CD4-positive, alpha-beta T cell treated with Interferon alpha-2 for 1 hour (primary cell): ENCODE data around the gene GRHL3.

Source experiments
- DNase-seq, 2 donors: peaks; one replicate each; pipeline ENCODE4 v3.0.0-alpha.2; 2020 to 2022

The GRHL3 gene

DNA sequence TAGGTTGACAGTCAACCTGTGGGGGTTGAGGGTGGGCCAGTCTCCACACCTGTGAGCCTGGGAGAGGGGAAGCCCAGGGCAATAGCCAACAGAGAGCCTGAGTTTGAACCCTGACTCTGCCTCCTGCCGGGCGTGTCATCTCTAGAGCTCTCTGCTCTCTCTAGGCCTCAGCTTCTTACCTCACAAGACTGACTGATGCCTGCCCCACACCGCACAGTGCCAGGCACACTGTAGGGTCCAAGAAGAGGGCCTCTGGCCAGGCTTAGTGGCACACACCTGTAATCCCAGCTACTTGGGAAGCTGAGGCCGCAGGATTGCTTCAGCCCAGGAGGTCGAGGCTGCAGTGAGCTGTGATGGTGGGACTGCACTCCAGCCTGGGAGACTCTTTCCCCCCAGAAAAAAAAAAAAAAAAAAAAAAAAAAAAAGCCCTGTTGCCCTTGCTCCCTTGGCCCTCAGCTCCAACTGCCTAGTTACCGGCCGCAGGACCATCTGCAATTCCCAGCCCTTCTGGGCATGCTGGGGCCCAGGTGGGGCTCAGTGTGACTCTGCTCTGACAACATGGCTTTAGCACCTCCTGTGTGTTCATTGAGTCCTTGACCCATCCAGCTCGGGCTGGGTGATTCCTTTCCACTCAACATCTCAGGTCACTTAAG, 25.1 kb downstream of the GRHL3 start:
- DNase-seq: no peak

GRCh38 chr1:24345334-24345733, 26.2 kb downstream of the GRHL3 start:
- DNase-seq: no peak

DNA sequence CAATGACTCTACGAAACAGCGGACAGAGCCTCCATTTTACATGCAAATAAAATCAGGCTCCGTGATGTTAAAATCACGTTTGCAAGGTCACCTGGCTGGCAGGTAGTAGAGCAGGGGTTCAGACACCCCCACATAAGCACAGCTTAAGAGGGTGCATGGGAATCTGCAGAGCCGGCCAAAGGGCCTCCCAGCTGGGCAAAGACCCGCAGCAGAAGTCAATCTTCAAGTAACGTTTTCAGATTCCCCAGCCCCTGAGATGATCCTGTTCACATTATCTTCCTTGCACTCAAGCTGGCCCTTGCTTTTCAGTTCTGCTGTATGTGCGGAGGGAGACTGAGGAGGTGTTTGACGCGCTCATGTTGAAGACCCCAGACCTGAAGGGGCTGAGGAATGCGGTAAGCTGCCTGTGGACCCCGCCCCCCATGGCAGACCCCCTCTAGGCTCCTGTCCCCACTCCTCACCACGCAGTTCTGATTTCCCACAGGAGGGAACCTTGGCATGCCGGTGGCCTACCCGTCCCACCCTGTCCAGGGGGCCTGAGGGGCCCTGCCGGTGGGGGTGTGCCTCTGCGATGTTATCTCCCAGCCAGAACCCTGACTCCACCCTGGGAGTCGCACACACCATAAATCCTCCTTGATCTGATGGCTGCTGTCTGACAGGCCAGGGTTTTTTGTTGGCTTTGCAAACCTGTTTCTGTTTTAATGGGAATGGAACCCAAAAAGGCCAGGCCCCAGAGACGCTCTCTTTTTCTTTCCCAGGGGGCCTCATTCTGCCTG, 28.2 kb downstream of the GRHL3 start:
- DNase-seq: no peak

DNA sequence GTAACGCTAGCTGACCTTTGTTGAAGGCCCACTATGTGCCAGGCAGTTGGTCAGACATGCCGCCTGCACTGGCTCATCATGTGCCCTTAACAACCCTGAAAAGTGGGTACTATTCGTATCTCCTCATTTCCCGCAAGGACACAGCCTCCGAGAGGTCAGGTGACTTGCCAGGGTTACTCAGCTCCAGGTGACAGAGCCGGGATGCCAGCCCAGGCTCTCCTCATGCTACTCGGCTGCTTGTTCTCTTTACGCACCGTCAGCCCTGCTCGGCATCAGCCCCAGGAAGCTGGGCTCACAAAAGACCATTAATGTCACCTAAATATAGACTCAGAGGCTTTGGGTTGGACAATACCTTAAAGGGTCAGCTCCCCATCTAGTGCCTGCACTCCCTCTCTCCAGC, 29.0 kb downstream of the GRHL3 start:
- no peak for DNase-seq

DNA sequence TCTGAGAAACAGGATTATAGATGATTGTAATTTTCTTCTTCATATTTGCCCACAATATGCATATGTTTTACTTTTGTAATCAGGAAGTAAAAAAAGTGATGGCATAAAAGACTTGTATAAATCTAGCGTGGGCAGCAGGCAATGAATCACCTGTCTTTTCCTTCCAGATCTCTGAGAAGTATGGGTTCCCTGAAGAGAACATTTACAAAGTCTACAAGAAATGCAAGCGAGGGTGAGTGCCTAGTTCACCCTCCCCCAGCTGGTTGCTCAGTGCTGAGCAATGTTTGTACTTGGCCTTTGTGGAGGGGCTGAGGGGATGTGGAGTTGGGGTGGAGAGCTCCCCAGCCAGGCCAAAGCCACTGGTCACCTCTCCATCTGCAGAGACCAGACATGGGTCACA, 30.7 kb downstream of the GRHL3 start:
- DNase-seq: no peak

DNA sequence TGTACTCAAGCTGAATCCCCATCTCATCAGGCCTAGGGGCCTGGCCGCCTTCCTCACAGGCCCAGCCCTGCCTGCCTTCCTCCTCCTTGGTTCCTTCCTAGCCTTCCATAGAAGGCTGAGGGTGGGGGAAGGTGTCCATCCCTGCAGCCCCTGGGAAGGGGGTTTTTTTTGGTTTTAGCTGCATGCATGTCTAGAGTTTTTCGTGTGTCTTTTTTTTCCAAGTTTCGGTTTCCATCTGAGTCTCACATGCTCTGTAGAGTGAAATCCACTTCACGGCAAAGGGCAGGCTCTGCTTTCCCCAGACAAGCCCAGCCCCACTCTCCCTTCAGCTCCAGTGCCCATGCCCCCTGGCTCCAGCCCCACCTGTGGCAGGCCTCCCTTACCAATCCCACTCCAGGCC, 32.1 kb downstream of the GRHL3 start:
- no peak for DNase-seq

DNA sequence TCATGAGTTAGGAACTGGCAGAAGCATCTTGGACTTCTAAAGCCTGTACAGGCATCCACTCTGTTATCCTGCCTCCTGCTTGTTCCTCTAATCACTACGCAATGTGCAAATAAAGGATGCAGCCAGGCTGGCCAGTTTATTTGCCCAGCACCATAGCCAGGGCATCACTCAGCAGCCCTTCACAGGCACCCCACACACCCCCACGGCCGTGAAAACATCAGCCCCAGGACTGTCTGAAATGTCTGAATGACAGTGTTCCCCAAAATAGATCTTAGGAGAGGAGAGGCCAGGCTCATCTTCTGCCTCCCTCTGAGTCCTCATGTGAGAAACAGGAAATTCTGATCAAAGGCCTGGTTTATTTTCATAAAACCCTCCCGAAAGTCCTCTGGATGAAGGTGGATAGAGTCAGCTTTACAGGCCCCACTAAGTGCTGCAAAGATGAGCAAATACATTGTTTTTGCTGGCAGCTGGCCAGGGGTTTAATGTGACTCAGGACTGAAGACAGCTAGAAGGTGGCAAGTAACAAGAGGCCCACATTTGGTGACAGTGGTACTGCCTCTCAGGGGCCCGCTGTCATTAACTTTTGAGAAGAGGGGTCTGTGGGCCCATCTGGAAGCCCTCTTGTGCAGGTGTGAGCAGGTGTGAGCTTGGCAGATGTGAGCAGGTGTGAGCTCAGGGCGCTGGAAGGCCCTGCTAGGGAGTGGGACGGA, 32.9 kb downstream of the GRHL3 start:
- no peak for DNase-seq

DNA sequence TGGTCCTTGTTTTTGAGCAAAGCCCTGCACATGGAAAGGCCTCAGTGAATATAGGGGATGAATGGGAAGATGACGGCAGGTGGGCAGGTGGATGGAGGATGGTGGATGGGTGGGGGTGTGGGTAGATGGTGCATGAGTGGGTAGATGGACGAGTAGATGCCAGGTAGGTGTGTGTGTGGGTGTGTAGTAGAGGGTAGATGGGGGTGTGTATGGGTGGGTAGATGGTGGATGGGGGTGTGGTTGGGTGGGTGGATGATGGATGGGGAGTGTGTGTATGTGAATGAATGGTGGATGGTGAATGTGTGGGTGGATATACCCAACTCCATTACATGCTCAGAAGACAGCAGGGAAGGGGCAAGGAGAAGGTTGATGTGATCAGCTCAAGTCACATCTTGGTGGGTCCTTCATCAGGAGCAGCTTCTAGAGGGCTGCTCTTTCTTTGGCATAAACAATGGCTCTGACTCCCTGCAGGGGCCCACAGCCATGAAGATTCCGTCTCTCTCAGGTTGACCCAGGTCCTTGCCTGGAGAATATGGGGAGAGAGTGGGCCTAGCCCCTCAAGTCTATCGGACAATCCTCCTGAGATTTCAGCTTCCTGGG, 34.2 kb downstream of the GRHL3 start:
- no peak for DNase-seq

DNA sequence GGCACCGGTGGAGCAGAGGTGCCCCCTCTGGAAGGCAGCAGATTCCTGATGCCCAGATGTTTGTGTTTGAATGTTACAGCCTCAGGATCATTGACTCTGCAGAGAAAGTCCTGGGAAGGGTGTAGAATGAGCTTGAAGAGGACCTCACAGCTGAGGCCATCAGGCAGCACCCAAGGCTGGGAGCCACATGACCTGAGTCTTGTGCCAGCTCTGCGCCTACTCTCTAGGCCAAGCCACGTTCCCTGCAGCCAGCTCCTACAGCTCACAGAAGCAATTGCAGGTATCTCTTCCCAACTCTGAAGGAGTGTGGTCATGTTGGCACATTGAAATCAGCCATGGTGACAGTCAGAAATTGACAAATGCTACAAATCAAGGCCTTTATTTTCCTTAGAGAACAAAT, 36.3 kb downstream of the GRHL3 start:
- no peak for DNase-seq

DNA sequence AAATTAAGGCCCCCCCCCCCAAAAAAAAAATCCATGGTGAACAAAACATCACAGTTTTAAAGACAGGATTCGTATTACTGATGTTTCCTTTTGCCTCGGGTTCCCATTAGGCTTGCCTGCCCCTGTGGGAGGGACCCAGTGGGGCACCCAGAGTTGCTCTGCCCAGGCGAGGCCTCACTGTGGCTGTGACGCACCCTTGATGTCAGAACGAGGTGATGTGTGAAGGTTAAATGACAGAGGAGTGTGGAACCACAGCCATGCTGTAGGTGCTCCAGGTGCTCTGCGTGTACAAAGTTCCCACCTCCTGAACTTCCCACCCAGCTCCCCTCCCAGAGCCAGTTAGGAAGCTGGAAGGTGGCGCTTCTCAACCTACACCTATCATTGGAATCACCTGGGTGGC, 37.9 kb downstream of the GRHL3 start:
- DNase-seq: no peak

DNA sequence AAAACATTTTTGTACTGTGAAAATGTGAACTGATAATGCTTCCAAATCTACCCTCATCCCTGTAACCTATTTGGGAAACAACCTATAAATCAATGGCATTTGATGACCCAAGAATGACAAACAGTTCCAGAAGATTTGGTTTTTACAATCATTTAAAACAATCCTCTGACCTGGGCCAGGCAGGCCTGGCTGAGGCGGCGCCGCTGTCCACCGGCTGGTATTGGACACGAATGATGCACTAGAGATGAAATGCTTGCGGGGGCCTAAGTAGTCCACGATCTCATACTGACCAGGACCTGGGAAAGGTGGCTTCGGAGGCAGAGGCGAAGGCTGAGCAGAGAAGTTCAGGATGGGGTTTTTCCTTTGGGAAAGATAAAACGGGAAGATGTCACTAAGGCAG, 41.5 kb downstream of the GRHL3 start:
- no peak for DNase-seq

DNA sequence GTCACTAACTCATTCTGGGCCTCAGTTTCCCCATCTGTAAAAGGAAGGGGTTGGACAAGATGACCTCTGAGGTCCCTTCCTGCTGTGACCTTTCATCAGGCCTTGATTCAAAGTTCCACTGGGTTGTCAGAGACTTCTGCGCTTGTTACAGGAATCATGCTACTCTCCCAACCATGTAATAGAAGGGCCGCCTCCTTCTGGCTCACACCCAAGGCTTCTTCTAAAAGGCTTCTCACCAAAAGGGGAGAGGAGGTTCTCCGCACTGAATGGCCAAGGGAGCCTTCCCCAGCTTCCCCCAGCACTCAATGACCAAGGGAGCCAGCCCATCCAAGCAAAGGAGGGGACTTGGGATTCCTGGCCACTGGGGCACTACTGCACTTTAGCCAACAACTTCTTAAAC, 42.7 kb downstream of the GRHL3 start:
- no peak for DNase-seq

- no peak for DNase-seq
Measured at GRCh38 chr1:24362396-24362795, 43.2 kb downstream of the GRHL3 start.

DNA sequence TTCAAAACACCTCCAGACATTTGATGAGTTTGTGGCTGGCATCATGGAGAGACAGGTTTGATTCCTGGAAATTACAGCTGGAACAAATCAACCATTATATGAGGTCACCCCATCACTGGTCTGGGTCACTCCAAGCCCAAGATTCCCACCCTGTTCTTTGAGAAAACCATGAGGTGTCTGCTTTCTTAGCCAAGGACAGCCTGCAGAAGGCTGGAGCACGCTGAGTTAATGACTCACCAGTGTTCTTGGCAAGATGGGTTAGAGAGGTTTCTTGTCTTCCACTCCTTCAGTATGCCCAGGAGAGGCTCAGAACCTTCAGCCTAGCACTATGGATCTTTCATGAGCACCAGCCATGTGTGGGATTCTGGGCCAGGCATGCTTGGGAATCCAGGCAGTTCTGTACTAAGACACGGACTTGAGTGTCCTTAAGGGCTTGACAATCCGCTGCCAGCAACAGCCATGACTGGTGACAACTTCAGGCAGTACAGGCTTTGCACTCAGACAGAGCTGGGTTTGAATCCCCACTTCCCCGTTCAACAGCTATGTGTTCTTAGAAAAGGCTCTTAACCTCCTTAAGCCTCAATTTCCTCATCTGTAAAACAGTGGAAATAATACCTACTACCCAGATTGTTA, 43.9 kb downstream of the GRHL3 start:
- no peak for DNase-seq

GRCh38 chr1:24363994-24364393, 44.8 kb downstream of the GRHL3 start:
- DNase-seq: no peak

GRCh38 chr1:24364605-24364974, 45.4 kb downstream of the GRHL3 start:
- DNase-seq: no peak

- peak; percentile 14 to 49 for DNase-seq
Measured at GRCh38 chr1:24364975-24365678, 46.0 kb downstream of the GRHL3 start.

- DNase-seq: no peak
Measured at GRCh38 chr1:24366707-24367106, 47.5 kb downstream of the GRHL3 start.

DNA sequence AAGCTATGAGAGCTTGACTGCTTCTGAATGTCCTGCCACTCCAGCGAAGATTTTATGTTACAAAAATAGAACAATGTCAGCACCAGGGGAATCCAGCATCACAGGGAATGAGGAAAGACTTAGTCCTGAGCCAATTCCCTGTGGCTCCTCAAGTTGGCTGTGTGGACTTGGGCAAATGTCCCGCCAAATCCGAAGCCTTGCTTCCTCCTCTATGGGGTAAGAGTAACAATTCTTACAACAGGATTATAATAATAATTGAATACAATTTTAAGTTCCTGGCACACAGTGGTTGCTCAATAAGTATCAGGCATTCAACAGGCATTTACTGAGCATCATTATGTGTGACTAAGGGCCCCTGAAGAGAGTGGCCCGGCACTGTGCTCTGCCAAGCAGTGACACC, 50.0 kb downstream of the GRHL3 start:
- no peak for DNase-seq

GRCh38 chr1:24369801-24370200, 50.6 kb downstream of the GRHL3 start:
- DNase-seq: no peak

DNA sequence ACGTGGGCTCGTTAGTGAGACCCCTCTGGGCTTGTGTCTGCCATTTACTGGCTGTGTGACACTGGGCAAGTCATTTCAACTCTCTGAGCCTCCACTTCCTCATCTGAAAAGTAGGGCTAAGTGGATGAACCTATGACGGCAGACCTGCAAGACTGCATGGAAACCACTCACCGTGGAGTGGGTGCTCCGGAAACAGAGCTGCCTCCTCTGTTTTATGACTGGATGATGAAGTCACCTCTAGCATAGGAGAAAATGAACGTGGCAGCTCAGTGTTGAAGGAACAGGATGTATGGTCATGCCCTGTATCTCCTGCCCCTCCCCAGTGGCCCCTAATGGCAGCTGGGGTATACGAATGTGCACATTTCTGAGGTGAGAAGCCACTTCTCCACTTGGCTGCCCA, 53.9 kb downstream of the GRHL3 start:
- DNase-seq: peak in 1 of 2 donors; percentile 34

GRCh38 chr1:24373710-24374109, 54.6 kb downstream of the GRHL3 start:
- no peak for DNase-seq
